ENCODE data around the gene TEX19. TPM values are rescaled to one million over a fixed set of nuclear protein-coding genes. Genes with fewer than 3 reads are reported as not detected.

Gene TEX19
- total and polyA plus RNA-seq, 2 of the 8 experiments (the other 6 are each of a cell fraction or from before 2014, with no cell fraction given), result 0.54 to 0.80 TPM

DNA sequence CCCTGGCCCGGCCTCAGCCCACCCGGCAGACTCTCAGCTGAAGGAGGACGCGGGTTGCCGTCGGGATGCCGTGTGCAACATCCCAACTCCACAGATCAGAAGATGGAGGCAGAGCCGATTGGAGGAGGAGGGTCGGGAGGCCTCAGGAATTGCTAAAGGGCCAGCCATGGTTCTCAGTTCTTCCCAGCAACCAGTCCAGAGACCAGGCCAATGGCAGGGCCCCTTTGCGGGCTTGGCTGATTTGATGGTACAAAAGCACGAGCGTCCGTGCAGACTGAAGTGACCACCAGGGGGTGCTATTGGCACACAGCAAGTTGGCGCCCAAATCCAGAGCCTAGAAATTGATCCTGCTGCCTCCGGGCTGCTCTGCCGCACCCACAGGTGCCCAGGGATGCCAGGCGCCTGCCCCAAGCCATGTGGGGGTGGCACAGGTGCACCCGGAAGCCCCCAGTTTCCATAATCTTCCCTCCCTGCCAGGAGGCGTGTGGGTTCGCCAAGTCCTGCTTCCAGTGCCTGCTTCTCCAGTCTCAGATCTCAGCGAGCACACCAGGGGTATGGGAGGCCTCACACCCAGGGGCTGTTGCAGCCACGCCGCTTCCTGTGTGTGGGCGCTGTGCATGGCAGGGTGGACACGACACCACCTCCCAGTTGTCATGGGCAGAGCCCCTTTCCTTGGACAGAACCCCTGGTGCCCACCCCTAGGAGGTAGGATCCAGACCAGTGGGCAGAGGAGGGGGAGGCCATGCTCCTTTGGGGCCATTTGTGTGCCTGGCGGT is 7.1 kb upstream of the TEX19 start (continued):
- TF ChIP-seq, protein P1, sequence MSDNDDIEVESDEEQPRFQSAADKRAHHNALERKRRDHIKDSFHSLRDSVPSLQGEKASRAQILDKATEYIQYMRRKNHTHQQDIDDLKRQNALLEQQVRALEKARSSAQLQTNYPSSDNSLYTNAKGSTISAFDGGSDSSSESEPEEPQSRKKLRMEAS (IDR thresholded peaks at IDR 0.05), result peak; percentile 65; the same call in 1 of the 2 replicates
- TF ChIP-seq SIN3A (conservative IDR thresholded peaks at IDR 0.05 in 1 of 2, IDR thresholded peaks at IDR 0.05 in 1 of 2; ENCODE audit: low read depth in 1 of 2, low read length in 2 of 2), result 0 out of 4 replicates have a peak, but pooled peaks of 1 of the 2 experiments have one; percentile 26
- TF ChIP-seq, protein P2, sequence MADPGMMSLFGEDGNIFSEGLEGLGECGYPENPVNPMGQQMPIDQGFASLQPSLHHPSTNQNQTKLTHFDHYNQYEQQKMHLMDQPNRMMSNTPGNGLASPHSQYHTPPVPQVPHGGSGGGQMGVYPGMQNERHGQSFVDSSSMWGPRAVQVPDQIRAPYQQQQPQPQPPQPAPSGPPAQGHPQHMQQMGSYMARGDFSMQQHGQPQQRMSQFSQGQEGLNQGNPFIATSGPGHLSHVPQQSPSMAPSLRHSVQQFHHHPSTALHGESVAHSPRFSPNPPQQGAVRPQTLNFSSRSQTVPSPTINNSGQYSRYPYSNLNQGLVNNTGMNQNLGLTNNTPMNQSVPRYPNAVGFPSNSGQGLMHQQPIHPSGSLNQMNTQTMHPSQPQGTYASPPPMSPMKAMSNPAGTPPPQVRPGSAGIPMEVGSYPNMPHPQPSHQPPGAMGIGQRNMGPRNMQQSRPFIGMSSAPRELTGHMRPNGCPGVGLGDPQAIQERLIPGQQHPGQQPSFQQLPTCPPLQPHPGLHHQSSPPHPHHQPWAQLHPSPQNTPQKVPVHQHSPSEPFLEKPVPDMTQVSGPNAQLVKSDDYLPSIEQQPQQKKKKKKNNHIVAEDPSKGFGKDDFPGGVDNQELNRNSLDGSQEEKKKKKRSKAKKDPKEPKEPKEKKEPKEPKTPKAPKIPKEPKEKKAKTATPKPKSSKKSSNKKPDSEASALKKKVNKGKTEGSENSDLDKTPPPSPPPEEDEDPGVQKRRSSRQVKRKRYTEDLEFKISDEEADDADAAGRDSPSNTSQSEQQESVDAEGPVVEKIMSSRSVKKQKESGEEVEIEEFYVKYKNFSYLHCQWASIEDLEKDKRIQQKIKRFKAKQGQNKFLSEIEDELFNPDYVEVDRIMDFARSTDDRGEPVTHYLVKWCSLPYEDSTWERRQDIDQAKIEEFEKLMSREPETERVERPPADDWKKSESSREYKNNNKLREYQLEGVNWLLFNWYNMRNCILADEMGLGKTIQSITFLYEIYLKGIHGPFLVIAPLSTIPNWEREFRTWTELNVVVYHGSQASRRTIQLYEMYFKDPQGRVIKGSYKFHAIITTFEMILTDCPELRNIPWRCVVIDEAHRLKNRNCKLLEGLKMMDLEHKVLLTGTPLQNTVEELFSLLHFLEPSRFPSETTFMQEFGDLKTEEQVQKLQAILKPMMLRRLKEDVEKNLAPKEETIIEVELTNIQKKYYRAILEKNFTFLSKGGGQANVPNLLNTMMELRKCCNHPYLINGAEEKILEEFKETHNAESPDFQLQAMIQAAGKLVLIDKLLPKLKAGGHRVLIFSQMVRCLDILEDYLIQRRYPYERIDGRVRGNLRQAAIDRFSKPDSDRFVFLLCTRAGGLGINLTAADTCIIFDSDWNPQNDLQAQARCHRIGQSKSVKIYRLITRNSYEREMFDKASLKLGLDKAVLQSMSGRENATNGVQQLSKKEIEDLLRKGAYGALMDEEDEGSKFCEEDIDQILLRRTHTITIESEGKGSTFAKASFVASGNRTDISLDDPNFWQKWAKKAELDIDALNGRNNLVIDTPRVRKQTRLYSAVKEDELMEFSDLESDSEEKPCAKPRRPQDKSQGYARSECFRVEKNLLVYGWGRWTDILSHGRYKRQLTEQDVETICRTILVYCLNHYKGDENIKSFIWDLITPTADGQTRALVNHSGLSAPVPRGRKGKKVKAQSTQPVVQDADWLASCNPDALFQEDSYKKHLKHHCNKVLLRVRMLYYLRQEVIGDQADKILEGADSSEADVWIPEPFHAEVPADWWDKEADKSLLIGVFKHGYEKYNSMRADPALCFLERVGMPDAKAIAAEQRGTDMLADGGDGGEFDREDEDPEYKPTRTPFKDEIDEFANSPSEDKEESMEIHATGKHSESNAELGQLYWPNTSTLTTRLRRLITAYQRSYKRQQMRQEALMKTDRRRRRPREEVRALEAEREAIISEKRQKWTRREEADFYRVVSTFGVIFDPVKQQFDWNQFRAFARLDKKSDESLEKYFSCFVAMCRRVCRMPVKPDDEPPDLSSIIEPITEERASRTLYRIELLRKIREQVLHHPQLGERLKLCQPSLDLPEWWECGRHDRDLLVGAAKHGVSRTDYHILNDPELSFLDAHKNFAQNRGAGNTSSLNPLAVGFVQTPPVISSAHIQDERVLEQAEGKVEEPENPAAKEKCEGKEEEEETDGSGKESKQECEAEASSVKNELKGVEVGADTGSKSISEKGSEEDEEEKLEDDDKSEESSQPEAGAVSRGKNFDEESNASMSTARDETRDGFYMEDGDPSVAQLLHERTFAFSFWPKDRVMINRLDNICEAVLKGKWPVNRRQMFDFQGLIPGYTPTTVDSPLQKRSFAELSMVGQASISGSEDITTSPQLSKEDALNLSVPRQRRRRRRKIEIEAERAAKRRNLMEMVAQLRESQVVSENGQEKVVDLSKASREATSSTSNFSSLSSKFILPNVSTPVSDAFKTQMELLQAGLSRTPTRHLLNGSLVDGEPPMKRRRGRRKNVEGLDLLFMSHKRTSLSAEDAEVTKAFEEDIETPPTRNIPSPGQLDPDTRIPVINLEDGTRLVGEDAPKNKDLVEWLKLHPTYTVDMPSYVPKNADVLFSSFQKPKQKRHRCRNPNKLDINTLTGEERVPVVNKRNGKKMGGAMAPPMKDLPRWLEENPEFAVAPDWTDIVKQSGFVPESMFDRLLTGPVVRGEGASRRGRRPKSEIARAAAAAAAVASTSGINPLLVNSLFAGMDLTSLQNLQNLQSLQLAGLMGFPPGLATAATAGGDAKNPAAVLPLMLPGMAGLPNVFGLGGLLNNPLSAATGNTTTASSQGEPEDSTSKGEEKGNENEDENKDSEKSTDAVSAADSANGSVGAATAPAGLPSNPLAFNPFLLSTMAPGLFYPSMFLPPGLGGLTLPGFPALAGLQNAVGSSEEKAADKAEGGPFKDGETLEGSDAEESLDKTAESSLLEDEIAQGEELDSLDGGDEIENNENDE (IDR thresholded peaks at IDR 0.05; ENCODE audit: insufficient replicate concordance, low read length), result no peak
- peak; percentile 94 for TF ChIP-seq RAD21 (IDR thresholded peaks at IDR 0.05 in 1 of 2, conservative IDR thresholded peaks at IDR 0.05 in 1 of 2; ENCODE audit: low read depth in 2 of 2, low read length in 2 of 2)
- peak; percentile 77; the same call in 1 of the 2 replicates for TF ChIP-seq GABPA (IDR thresholded peaks at IDR 0.05; ENCODE audit: borderline replicate concordance, insufficient read depth, low read length)
